Fibroblast of lung (primary cell): ENCODE data around the gene RAPGEF5. TPM values are rescaled to one million over a fixed set of nuclear protein-coding genes. Genes with fewer than 3 reads are reported as not detected.

Experiments used
- DNase-seq, 2 donors: peaks; one replicate each; pipeline versions ENCODE4 v3.0.0 to v3.0.0-alpha.2; 2010; ENCODE audit warnings: low read depth in 2 of 2
- H2AFZ ChIP-seq: 2 replicates; pipeline ENCODE4 v1.5.1; 2012; ENCODE audit warnings: low read length, control low read depth, inconsistent platforms
- H3K27ac ChIP-seq: 2 replicates; pipeline ENCODE4 v1.5.1; 2011; ENCODE audit warnings: low read length, control low read depth; ENCODE audit not compliant: insufficient read depth
- H3K27me3 ChIP-seq: 2 replicates; pipeline ENCODE4 v1.5.1; 2011; ENCODE audit warnings: mild to moderate bottlenecking, low read length; ENCODE audit not compliant: control insufficient read depth, insufficient read depth
- H3K36me3 ChIP-seq: 2 replicates; pipeline ENCODE4 v1.5.1; 2011; ENCODE audit warnings: low read length; ENCODE audit not compliant: control insufficient read depth, insufficient read depth
- H3K4me1 ChIP-seq: 2 replicates; pipeline ENCODE4 v1.5.1; 2011; ENCODE audit warnings: low read length; ENCODE audit not compliant: control insufficient read depth, insufficient read depth; ENCODE audit errors: extremely low read depth
- H3K4me2 ChIP-seq: 2 replicates; pipeline ENCODE4 v1.5.1; 2011; ENCODE audit warnings: low read length, control low read depth; ENCODE audit not compliant: insufficient read depth; ENCODE audit errors: extremely low read depth
- H3K4me3 ChIP-seq, 4 experiments: fragments of 200-600 bp in 1 of 4; sonication (generic) in 1 of 4; replicated peaks in 1 of 4; 2 replicates each; pipeline ENCODE4 v1.5.1; 2011 to 2016; ENCODE audit warnings: low read length in 4 of 4, low read depth in 3 of 4, mild to moderate bottlenecking in 3 of 4, control low read depth in 2 of 4, inconsistent platforms in 1 of 4, mixed read lengths in 1 of 4; ENCODE audit not compliant: insufficient read depth in 1 of 4; ENCODE audit errors: control extremely low read depth in 1 of 4
- H3K79me2 ChIP-seq: 2 replicates; pipeline ENCODE4 v1.5.1; 2012; ENCODE audit warnings: mild to moderate bottlenecking, low read length, inconsistent platforms; ENCODE audit not compliant: control insufficient read depth, insufficient read depth
- H3K9ac ChIP-seq: 2 replicates; pipeline ENCODE4 v1.5.1; 2011; ENCODE audit warnings: mild to moderate bottlenecking, low read length, control low read depth; ENCODE audit not compliant: insufficient read depth
- H3K9me3 ChIP-seq: 2 replicates; pipeline ENCODE4 v1.5.1; 2012; ENCODE audit warnings: low read depth, low read length; ENCODE audit not compliant: control insufficient read depth, insufficient read depth
- H4K20me1 ChIP-seq: 2 replicates; pipeline ENCODE4 v1.5.1; 2011; ENCODE audit warnings: low read length; ENCODE audit not compliant: control insufficient read depth, insufficient read depth; ENCODE audit errors: extremely low read depth
- EZH2 ChIP-seq: IDR thresholded peaks from 2 replicates; pipeline ENCODE4 v1.5.1; 2012; ENCODE audit warnings: low read length, control low read depth, mild to moderate bottlenecking; ENCODE audit errors: missing control alignments
- polyA plus RNA-seq, 2 donors: library from polyadenylated mRNA; depleted of rRNA in 1 of 2; stranded (reverse) in 1 of 2; unstranded in 1 of 2; fragments of >200 nt; gene quantifications; 2 replicates each; pipeline ENCODE4 v1.2.1, GENCODE V29; 2011 to 2012; ENCODE audit warnings: missing spikeins in 1 of 2
- total RNA-seq: library from RNA; depleted of rRNA; stranded (reverse); fragments of >200 nt; gene quantifications from 2 replicates; pipeline ENCODE4 v1.2.1, GENCODE V29; 2014
- TF ChIP-seq, protein P1 (sequence below), 2 donors: IDR thresholded peaks in 1 of 2; conservative IDR thresholded peaks in 1 of 2; 1 replicate in 1 of 2; 2 replicates in 1 of 2; pipeline ENCODE4 v1.5.1; 2011 to 2012; ENCODE audit warnings: low read length in 2 of 2, control low read depth in 1 of 2, inconsistent platforms in 1 of 2, low read depth in 1 of 2, mild to moderate bottlenecking in 1 of 2

Gene RAPGEF5
- total and polyA plus RNA-seq, 2 donors (not counting 1 experiment from before 2014, with no cell fraction given), result 1.4 to 1.5 TPM

DNA sequence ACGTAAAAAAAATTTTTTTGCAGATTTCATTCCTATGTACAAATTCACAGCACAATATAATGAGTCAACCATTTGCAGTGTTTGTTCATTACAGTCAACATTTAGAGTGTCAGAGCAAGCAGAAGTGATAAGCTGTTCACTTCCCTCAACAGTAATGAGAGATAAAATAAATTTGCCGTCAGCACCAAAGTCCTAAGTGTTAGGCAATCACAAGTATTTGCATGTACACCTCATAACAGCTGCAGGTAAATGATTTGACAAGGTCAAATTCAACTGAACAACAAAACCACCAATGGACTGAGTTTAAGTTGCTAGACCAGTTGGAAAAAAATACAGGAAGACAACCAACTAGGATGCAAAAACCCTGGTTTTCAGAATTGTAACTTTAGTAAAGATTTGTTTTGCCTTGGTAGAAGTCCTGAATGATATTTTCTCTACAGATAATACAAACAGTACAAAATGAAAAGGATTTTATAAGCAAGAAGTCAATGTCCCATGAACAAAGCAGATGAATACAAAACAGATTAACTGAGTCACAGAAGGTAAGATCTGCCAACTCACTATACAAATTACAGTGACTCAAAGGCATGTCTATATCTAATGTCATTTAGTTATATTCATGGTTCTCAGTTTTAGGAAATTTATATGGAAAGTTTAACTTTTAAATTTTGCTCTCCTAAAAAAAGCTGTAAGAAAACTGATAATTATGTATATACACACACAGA lies 10.4 kb downstream of the RAPGEF5 start:
- Histone ChIP-seq H3K79me2 (no peaks in the 10 kb centered on the region), H3K4me2 (no peak overlapping the region), H3K36me3 (no peaks in the 10 kb centered on the region), H3K4me3 (no peak overlapping the region), H4K20me1 (no peaks in the 10 kb centered on the region), H2AFZ (no peak overlapping the region), H3K27me3 (no peaks in the 10 kb centered on the region), H3K4me1 (no peaks in the 10 kb centered on the region), H3K9me3 (no peaks in the 10 kb centered on the region), H3K27ac (no peak overlapping the region), H3K9ac (no peak overlapping the region)
- TF ChIP-seq, protein P1, sequence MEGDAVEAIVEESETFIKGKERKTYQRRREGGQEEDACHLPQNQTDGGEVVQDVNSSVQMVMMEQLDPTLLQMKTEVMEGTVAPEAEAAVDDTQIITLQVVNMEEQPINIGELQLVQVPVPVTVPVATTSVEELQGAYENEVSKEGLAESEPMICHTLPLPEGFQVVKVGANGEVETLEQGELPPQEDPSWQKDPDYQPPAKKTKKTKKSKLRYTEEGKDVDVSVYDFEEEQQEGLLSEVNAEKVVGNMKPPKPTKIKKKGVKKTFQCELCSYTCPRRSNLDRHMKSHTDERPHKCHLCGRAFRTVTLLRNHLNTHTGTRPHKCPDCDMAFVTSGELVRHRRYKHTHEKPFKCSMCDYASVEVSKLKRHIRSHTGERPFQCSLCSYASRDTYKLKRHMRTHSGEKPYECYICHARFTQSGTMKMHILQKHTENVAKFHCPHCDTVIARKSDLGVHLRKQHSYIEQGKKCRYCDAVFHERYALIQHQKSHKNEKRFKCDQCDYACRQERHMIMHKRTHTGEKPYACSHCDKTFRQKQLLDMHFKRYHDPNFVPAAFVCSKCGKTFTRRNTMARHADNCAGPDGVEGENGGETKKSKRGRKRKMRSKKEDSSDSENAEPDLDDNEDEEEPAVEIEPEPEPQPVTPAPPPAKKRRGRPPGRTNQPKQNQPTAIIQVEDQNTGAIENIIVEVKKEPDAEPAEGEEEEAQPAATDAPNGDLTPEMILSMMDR (conservative IDR thresholded peaks at IDR 0.05 in 1 of 2, IDR thresholded peaks at IDR 0.05 in 1 of 2; ENCODE audit: low read depth in 1 of 2, low read length in 2 of 2), result no peak
- TF ChIP-seq EZH2, result no peak
- no peak for DNase-seq

DNA sequence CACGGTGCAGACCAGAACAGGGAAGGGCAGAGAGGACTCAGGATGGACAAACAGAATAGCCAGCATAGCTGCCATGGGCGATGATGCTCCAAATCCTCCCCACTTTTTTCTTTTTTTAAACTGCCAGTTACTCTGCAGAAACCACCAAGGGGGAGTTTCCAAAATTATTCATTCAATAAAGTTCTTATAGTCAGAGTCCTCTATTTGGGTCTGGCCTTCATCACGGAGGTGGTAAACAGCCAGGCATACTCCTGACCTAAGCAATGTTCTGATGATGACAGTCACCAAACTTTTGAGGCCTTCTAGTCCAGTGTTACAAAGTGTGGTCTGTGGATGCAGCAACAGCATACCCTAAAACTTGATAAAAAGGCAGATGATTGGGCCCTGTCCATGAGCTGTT lies 12.3 kb downstream of the RAPGEF5 start:
- Histone ChIP-seq H3K27ac (no peak overlapping the region), H3K36me3 (no peaks in the 10 kb centered on the region), H2AFZ (no peak overlapping the region), H3K4me1 (no peaks in the 10 kb centered on the region), H4K20me1 (no peaks in the 10 kb centered on the region), H3K27me3 (no peaks in the 10 kb centered on the region), H3K9ac (no peak overlapping the region), H3K4me3 (no peak overlapping the region), H3K9me3 (no peaks in the 10 kb centered on the region), H3K4me2 (no peak overlapping the region), H3K79me2 (no peaks in the 10 kb centered on the region)
- DNase-seq, result no peak
- TF ChIP-seq, protein P1 (conservative IDR thresholded peaks at IDR 0.05 in 1 of 2, IDR thresholded peaks at IDR 0.05 in 1 of 2; ENCODE audit: low read depth in 1 of 2, low read length in 2 of 2), result no peak
- TF ChIP-seq EZH2, result no peak

DNA sequence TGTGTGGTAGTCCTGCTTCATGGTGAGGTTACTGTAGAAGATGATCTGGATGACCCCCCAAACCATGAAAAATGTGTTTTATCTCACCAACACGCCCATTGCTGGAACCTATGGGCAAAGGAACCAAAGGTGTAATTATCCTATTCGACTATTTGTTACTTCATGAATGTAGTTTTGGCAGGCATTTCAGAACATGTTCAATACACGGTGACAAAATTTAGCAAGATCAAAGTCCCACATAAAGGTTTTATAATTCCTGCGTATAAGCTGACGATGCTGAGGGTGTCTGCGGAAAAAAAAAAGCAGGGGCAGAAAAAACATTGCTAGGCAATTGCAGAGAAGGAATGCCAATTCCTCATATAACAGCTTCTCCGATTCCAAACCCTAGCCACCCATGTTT lies 13.3 kb downstream of the RAPGEF5 start:
- no peak for DNase-seq
- no peaks in the 10 kb centered on the region for H4K20me1 ChIP-seq
- no peak overlapping the region for H2AFZ ChIP-seq
- H3K36me3 ChIP-seq, result no peaks in the 10 kb centered on the region
- TF ChIP-seq, protein P1 (conservative IDR thresholded peaks at IDR 0.05 in 1 of 2, IDR thresholded peaks at IDR 0.05 in 1 of 2; ENCODE audit: low read depth in 1 of 2, low read length in 2 of 2), result no peak
- no peak for TF ChIP-seq EZH2
- no peak overlapping the region for H3K4me2 ChIP-seq
- no peak overlapping the region for H3K9ac ChIP-seq
- no peak overlapping the region for H3K27ac ChIP-seq
- H3K4me3 ChIP-seq, result no peak overlapping the region
- H3K4me1 ChIP-seq, result no peaks in the 10 kb centered on the region
- H3K79me2 ChIP-seq, result no peaks in the 10 kb centered on the region
- H3K27me3 ChIP-seq, result no peaks in the 10 kb centered on the region
- no peaks in the 10 kb centered on the region for H3K9me3 ChIP-seq
